ENCODE measurements around the gene MLEC. TPM values are rescaled to one million over a fixed set of nuclear protein-coding genes. Genes with fewer than 3 reads are reported as not detected.

The MLEC gene
- total and polyA plus RNA-seq, 2 of the 13 experiments (the other 11 are each of a cell fraction or from before 2014, with no cell fraction given) = 49.8 to 156 TPM

- CTCF ChIA-PET (ENCODE audit: low intra/inter-chr PET ratio, low total read pairs) = no interaction called here
- peak; percentile 73 for DNase-seq (ENCODE audit: low spot score)
- peak; percentile 32 for FAIRE-seq
- H4K20me1 ChIP-seq (ENCODE audit: insufficient read depth, low read length) = no peaks in the 10 kb centered on the region
- peaks cover 29% of the 10 kb centered on the region for H3K4me1 ChIP-seq (ENCODE audit: insufficient read depth, low read length)
- intact Hi-C loops (cut with micrococcal nuclease; ENCODE audit: unreplicated experiment) (no loop called here), in situ Hi-C loops (cut with HindIII; ENCODE audit: extremely low pct_ligation_motif_present, low pct_unique_long_range_greater_than_20kb) (no loop called here)
- H3K79me2 ChIP-seq (ENCODE audit: insufficient read depth, low read length) = peaks cover 8% of the 10 kb centered on the region
- H3K27me3 ChIP-seq (ENCODE audit: control insufficient read depth in 1 of 2, insufficient read depth in 2 of 2, low read length in 2 of 2) = no peaks in the 10 kb centered on the region
- H3K4me3 ChIP-seq (replicated peaks in 1 of 3; ENCODE audit: insufficient read depth in 1 of 3, low read depth in 2 of 3, low read length in 3 of 3) = peak within 1 kb of the TSS; percentile 68 to 85 (median 80)
- no TSS peak for BruUV-seq (replicated peaks)
- H3K9me3 ChIP-seq (ENCODE audit: low read length) = no peaks in the 10 kb centered on the region
- peak within 1 kb of the TSS; percentile 84 for H3K9ac ChIP-seq (ENCODE audit: insufficient read depth, low read depth, low read length)
- peak within 1 kb of the TSS; percentile 72 for H3K27ac ChIP-seq (ENCODE audit: extremely low read length, insufficient read depth, low read length)
- ATAC-seq = peak; percentile 98
- POLR2A ChIA-PET = interaction anchor here (1.0 to 1.2 kb wide), 2 partner anchors 16 to 254 kb away, joined by 3 read pairs; no protein-coding TSS in a partner anchor
- H3K36me3 ChIP-seq (replicated peaks in 1 of 2; ENCODE audit: control insufficient read depth in 1 of 2, insufficient read depth in 2 of 2, low read length in 2 of 2) = peaks cover 12 to 33% of the 10 kb centered on the region in 2 experiments
- WGBS (ENCODE audit: low lambda C conversion rate) = 10% methylated on average over 11 of the region's 66 CpGs
- peak within 1 kb of the TSS; percentile 59 for H2AFZ ChIP-seq (ENCODE audit: low read length)
- peak within 1 kb of the TSS; percentile 92 for H3K4me2 ChIP-seq (ENCODE audit: low read depth, low read length)
- TF ChIP-seq ZNF777 (CRISPR knock-in tag; IDR thresholded peaks at IDR 0.05) (no peak), FLYWCH1 (CRISPR knock-in tag; IDR thresholded peaks at IDR 0.05) (no peak), ZBTB46 (CRISPR knock-in tag; IDR thresholded peaks at IDR 0.05; ENCODE audit: borderline replicate concordance) (no peak), FOXP1 (IDR thresholded peaks at IDR 0.05) (no peak), FOXP1 (CRISPR knock-in tag; IDR thresholded peaks at IDR 0.05) (no peak), ZNF564 (CRISPR knock-in tag; IDR thresholded peaks at IDR 0.05) (peak; percentile 69; the same call in 1 of the 2 replicates), ZNF317 (CRISPR knock-in tag; IDR thresholded peaks at IDR 0.05) (no peak), ZKSCAN5 (CRISPR knock-in tag; IDR thresholded peaks at IDR 0.05) (no peak), ZNF720 (CRISPR knock-in tag; IDR thresholded peaks at IDR 0.05) (no peak), GLI4 (CRISPR knock-in tag; IDR thresholded peaks at IDR 0.05; ENCODE audit: borderline replicate concordance) (no peak), HIVEP1 (CRISPR knock-in tag; IDR thresholded peaks at IDR 0.05) (no peak), HNF1B (CRISPR knock-in tag; IDR thresholded peaks at IDR 0.05) (0 out of 2 replicates have a peak, but pooled peaks have one; percentile 24), ZNF33A (CRISPR knock-in tag; IDR thresholded peaks at IDR 0.05; ENCODE audit: borderline replicate concordance) (no peak), TP53 (CRISPR knock-in tag; conservative IDR thresholded peaks at IDR 0.05) (no peak), ETS1 (CRISPR knock-in tag; IDR thresholded peaks at IDR 0.05) (no peak), ZNF224 (CRISPR knock-in tag; IDR thresholded peaks at IDR 0.05) (peak; percentile 82; the same call in 1 of the 2 replicates), ZNF335 (CRISPR knock-in tag; IDR thresholded peaks at IDR 0.05) (no peak), SRY (CRISPR knock-in tag; IDR thresholded peaks at IDR 0.05) (peak; percentile 88; the same call in 1 of the 2 replicates), MAFF (IDR thresholded peaks at IDR 0.05; ENCODE audit: low read depth, low read length) (no peak)
- TF ChIP-seq, protein P1, sequence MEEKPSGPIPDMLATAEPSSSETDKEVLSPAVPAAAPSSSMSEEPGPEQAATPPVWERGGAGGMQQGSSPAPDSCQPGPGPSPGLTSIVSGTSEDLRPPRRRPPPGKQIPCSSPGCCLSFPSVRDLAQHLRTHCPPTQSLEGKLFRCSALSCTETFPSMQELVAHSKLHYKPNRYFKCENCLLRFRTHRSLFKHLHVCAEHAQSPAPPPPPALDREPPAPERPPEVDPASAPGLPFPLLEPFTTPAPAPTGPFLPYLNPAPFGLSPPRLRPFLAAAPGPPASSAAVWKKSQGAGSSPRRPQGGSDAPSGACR (CRISPR knock-in tag; IDR thresholded peaks at IDR 0.05) = peak; percentile 77; the same call in 1 of the 2 replicates
These were observed 38.9 kb downstream of the MLEC start, which contains the start of gene ACADS for GRCh38 chr12:120725659-120726509. Gene ACADS, plus strand, starts transcription at chr12:120725826. Its CDS starts 60 bp downstream, at chr12:120725886.
